Measurements from ENCODE around the gene TCF7L1. TPM values are rescaled to one million over a fixed set of nuclear protein-coding genes. Genes with fewer than 3 reads are reported as not detected.
A peak's percentile ranks its signal among the peaks of the same experiment; 100 is the strongest.

TCF7L1 gene
- total and polyA plus RNA-seq, 2 of the 13 experiments (the other 11 are each of a cell fraction or from before 2014, with no cell fraction given): 0.04 to 0.15 TPM

DNA sequence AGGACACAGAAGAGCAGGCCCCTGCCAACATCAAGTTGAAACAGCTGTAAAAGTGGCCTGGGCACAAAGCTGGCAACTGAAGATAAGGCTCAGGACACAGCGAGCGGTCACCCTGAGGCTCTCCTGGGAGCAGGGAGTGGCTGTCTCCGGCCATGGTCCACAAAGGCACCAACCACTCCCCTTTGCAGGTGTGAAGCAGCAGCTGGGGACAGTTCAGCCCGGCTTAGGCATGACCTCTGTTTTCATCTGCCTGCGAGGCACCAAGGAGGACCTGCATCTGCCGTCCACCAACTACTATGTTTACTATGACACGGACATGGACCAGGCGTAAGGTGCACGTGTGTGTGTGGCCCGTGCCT, 181.7 kb downstream of the TCF7L1 start:
- Histone ChIP-seq H3K4me2 (ENCODE audit: low read depth, low read length) (no peak overlapping the region), H3K9ac (ENCODE audit: insufficient read depth, low read depth, low read length) (no peak overlapping the region), H3K27me3 (ENCODE audit: control insufficient read depth in 1 of 2, insufficient read depth in 2 of 2, low read length in 2 of 2) (no peaks in the 10 kb centered on the region), H3K36me3 (replicated peaks in 1 of 2; ENCODE audit: control insufficient read depth in 1 of 2, insufficient read depth in 2 of 2, low read length in 2 of 2) (peaks cover 11 to 41% of the 10 kb centered on the region in 2 experiments), H3K27ac (ENCODE audit: extremely low read length, insufficient read depth, low read length) (no peak overlapping the region), H3K79me2 (ENCODE audit: insufficient read depth, low read length) (peaks cover 20% of the 10 kb centered on the region), H4K20me1 (ENCODE audit: insufficient read depth, low read length) (peaks cover 13% of the 10 kb centered on the region), H3K4me3 (replicated peaks in 1 of 3; ENCODE audit: insufficient read depth in 1 of 3, low read depth in 2 of 3, low read length in 3 of 3) (no peak overlapping the region), H3K4me1 (ENCODE audit: insufficient read depth, low read length) (peaks cover 44% of the 10 kb centered on the region), H3K9me3 (ENCODE audit: low read length) (no peaks in the 10 kb centered on the region), H2AFZ (ENCODE audit: low read length) (no peak overlapping the region)
- DNase-seq (ENCODE audit: low spot score) (no peak), FAIRE-seq (no peak), ATAC-seq (peak; percentile 17)
- in situ Hi-C loops (cut with HindIII; ENCODE audit: extremely low pct_ligation_motif_present, low pct_unique_long_range_greater_than_20kb) (no loop called here), intact Hi-C loops (cut with micrococcal nuclease; ENCODE audit: unreplicated experiment) (no loop called here)
- no TSS peak for BruUV-seq (replicated peaks)
- WGBS (ENCODE audit: low lambda C conversion rate): 90% methylated on average over 10 of the region's 10 CpGs
- POLR2A ChIA-PET: interaction anchor here (1.4 to 3.9 kb wide), 3 partner anchors 10 to 40 kb away, joined by 6 to 31 read pairs (median 9); partner anchors contain the start of genes ELMOD3, RETSAT and TGOLN2
- TF ChIP-seq PITX1 (CRISPR knock-in tag; IDR thresholded peaks at IDR 0.05) (no peak), ELF1 (CRISPR knock-in tag; IDR thresholded peaks at IDR 0.05) (no peak), AGO2 (optimal IDR thresholded peaks at IDR 0.05; ENCODE audit: low read depth, low read length) (peak; percentile 80), ZC3H4 (CRISPR knock-in tag; IDR thresholded peaks at IDR 0.05; ENCODE audit: borderline replicate concordance) (peak; percentile 58; the same call in 1 of the 2 replicates), POLR2G (IDR thresholded peaks at IDR 0.05; ENCODE audit: low read depth, low read length) (0 out of 2 replicates have a peak, but pooled peaks have one; percentile 13), ZNF205 (CRISPR knock-in tag; IDR thresholded peaks at IDR 0.05) (0 out of 2 replicates have a peak, but pooled peaks have one; percentile 46), RBM22 (optimal IDR thresholded peaks at IDR 0.05; ENCODE audit: low read length) (peak; percentile 8), NRL (CRISPR knock-in tag; IDR thresholded peaks at IDR 0.05; ENCODE audit: borderline replicate concordance) (0 out of 2 replicates have a peak, but pooled peaks have one; percentile 23), ELF3 (CRISPR knock-in tag; IDR thresholded peaks at IDR 0.05) (no peak)
- TF ChIP-seq, protein P1, sequence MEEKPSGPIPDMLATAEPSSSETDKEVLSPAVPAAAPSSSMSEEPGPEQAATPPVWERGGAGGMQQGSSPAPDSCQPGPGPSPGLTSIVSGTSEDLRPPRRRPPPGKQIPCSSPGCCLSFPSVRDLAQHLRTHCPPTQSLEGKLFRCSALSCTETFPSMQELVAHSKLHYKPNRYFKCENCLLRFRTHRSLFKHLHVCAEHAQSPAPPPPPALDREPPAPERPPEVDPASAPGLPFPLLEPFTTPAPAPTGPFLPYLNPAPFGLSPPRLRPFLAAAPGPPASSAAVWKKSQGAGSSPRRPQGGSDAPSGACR (CRISPR knock-in tag; IDR thresholded peaks at IDR 0.05): no peak
- TF ChIP-seq, protein P2, sequence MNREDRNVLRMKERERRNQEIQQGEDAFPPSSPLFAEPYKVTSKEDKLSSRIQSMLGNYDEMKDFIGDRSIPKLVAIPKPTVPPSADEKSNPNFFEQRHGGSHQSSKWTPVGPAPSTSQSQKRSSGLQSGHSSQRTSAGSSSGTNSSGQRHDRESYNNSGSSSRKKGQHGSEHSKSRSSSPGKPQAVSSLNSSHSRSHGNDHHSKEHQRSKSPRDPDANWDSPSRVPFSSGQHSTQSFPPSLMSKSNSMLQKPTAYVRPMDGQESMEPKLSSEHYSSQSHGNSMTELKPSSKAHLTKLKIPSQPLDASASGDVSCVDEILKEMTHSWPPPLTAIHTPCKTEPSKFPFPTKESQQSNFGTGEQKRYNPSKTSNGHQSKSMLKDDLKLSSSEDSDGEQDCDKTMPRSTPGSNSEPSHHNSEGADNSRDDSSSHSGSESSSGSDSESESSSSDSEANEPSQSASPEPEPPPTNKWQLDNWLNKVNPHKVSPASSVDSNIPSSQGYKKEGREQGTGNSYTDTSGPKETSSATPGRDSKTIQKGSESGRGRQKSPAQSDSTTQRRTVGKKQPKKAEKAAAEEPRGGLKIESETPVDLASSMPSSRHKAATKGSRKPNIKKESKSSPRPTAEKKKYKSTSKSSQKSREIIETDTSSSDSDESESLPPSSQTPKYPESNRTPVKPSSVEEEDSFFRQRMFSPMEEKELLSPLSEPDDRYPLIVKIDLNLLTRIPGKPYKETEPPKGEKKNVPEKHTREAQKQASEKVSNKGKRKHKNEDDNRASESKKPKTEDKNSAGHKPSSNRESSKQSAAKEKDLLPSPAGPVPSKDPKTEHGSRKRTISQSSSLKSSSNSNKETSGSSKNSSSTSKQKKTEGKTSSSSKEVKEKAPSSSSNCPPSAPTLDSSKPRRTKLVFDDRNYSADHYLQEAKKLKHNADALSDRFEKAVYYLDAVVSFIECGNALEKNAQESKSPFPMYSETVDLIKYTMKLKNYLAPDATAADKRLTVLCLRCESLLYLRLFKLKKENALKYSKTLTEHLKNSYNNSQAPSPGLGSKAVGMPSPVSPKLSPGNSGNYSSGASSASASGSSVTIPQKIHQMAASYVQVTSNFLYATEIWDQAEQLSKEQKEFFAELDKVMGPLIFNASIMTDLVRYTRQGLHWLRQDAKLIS (CRISPR knock-in tag; IDR thresholded peaks at IDR 0.05): 0 out of 2 replicates have a peak, but pooled peaks have one; percentile 47
- TF ChIP-seq, protein P3, sequence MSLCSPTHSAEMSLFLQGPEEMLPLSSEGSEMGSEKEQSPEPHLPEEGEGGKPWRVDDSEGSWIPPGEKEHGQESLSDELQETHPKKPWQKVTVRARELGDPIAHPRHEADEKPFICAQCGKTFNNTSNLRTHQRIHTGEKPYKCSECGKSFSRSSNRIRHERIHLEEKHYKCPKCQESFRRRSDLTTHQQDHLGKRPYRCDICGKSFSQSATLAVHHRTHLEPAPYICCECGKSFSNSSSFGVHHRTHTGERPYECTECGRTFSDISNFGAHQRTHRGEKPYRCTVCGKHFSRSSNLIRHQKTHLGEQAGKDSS (CRISPR knock-in tag; IDR thresholded peaks at IDR 0.05; ENCODE audit: borderline replicate concordance, low read depth): 0 out of 2 replicates have a peak, but pooled peaks have one; percentile 30
- CTCF ChIA-PET (ENCODE audit: low intra/inter-chr PET ratio, low total read pairs): no interaction called here

All from HepG2 (cell line).